Small intestine (tissue), 7 donors: Measurements from ENCODE around the gene TLE3. TPM values are rescaled to one million over a fixed set of nuclear protein-coding genes. Genes with fewer than 3 reads are reported as not detected.

ENCODE experiments used
- DNase-seq, 2 donors: peaks; one replicate each; pipeline versions ENCODE4 v3.0.0 to v3.0.0-alpha.2; 2013
- FAIRE-seq: peaks from 2 replicates; lab custom pipeline; 2012; peaks lifted over from hg19 to GRCh38; lab: Jason Lieb, UNC
- H3K27ac ChIP-seq, 3 donors: one replicate each; pipeline ENCODE4 v1.5.1; 2013; ENCODE audit warnings: low read length in 2 of 3, mild to moderate bottlenecking in 2 of 3, control low read depth in 1 of 3, inconsistent platforms in 1 of 3, low read depth in 1 of 3, moderate library complexity in 1 of 3
- H3K27me3 ChIP-seq, 3 donors: one replicate each; pipeline ENCODE4 v1.6.1; 2013; ENCODE audit warnings: low read length in 3 of 3, inconsistent platforms in 1 of 3; ENCODE audit not compliant: control insufficient read depth in 3 of 3, insufficient read depth in 3 of 3
- H3K36me3 ChIP-seq, 3 donors: one replicate each; pipeline ENCODE4 v1.6.1; 2013; ENCODE audit warnings: low read length in 3 of 3, inconsistent platforms in 1 of 3, low read depth in 1 of 3, mild to moderate bottlenecking in 1 of 3, moderate library complexity in 1 of 3; ENCODE audit not compliant: control insufficient read depth in 3 of 3, insufficient read depth in 2 of 3
- H3K4me1 ChIP-seq, 3 donors: one replicate each; pipeline ENCODE4 v1.6.1; 2013; ENCODE audit warnings: low read length in 2 of 3, inconsistent platforms in 1 of 3, low read depth in 1 of 3, mild to moderate bottlenecking in 1 of 3, moderate library complexity in 1 of 3; ENCODE audit not compliant: control insufficient read depth in 3 of 3, insufficient read depth in 2 of 3
- H3K4me3 ChIP-seq, 3 donors: one replicate each; pipeline ENCODE4 v1.5.1; 2013; ENCODE audit warnings: low read length in 3 of 3, control low read depth in 1 of 3, inconsistent platforms in 1 of 3, low read depth in 1 of 3, mild to moderate bottlenecking in 1 of 3, moderate library complexity in 1 of 3
- H3K9me3 ChIP-seq, 2 donors: one replicate each; pipeline ENCODE4 v1.6.1; 2013; ENCODE audit warnings: low read depth in 1 of 2, low read length in 1 of 2; ENCODE audit not compliant: control insufficient read depth in 2 of 2, insufficient read depth in 1 of 2
- WGBS, 3 donors: extraction: QIAGEN DNeasy Blood & Tissue Kit; methylation state at CpG; one replicate each; pipeline ENCODE4 v1.1.7; 2013; 5-methylcytosine and 5-hydroxymethylcytosine counted together
- polyA plus RNA-seq, 4 donors: library from polyadenylated mRNA; stranded (reverse) in 3 of 4; unstranded in 1 of 4; fragments of 200-250 nt in 3 of 4; fragments of 120-200 nt in 1 of 4; gene quantifications; one replicate each; pipeline versions ENCODE4 v1.2.1 to v1.2.3, GENCODE V29; 2013
- donor health status: healthy with polysubstance abuse.
- donor health status: control.
- donor health status: control.
- donor health status: Bipolar disorder and iron deficiency.
- donor health status: healthy.

Gene TLE3
- polyA plus RNA-seq, 4 donors: 14.3 to 51.1 (median 18.4) TPM

- no peaks in the 10 kb centered on the region for H3K27me3 ChIP-seq
- H3K9me3 ChIP-seq: no peaks in the 10 kb centered on the region
- no peak for DNase-seq
- no peak overlapping the region for H3K4me3 ChIP-seq
- H3K4me1 ChIP-seq: no peaks in the 10 kb centered on the region
- peaks cover 3 to 60% (median 22%) of the 10 kb centered on the region in 3 donors for H3K36me3 ChIP-seq
- H3K27ac ChIP-seq: peak overlapping the region in 1 of 3 donors; percentile 43
- 76 to 86% (median 83%) methylated on average over 17 of the region's 17 CpGs for WGBS, 3 donors
- no peak for FAIRE-seq
Observed at GRCh38 chr15:70047386-70048197, 50.1 kb downstream of the TLE3 start.

DNA sequence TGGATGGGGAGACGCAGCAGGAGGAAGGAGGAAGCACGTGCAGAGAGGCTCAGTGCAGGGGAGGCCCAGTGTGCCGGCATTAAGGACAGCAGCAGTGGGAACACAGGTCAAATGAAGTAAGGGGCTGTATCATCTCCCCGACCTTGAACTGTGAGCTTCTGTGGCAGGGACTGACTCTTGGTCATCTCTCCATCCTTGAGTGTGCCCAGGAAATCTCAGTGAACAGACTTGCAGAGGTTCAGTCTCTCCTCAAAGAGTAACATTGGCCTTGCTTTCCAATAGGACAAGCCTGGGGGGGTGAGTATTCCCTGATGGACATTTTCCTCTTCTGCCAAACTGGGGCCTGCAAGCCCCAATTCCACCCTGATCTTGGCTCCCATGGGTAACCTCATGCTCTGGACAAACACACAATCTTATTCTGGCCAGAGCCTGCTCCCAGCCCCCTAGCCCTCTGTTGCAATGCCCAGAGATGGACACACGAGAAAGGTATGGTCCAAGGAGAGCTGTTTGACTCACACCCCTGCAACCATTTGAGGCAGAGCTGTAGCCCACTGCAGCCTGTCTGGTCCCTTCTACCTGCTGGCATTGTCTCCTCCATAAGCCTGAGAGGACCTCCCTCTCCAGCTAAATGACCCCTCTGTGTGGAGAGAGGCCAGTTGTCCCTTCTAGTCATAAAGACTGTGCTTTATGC, 50.9 kb downstream of the TLE3 start:
- H3K9me3 ChIP-seq: no peaks in the 10 kb centered on the region
- no peak for FAIRE-seq
- no peaks in the 10 kb centered on the region for H3K27me3 ChIP-seq
- 87 to 89% (median 88%) methylated on average over 5 of the region's 5 CpGs for WGBS, 3 donors
- no peaks in the 10 kb centered on the region for H3K4me1 ChIP-seq
- peaks cover 3 to 54% (median 17%) of the 10 kb centered on the region in 3 donors for H3K36me3 ChIP-seq
- DNase-seq: no peak
- H3K27ac ChIP-seq: peak overlapping the region in 1 of 3 donors; percentile 43
- H3K4me3 ChIP-seq: no peak overlapping the region

DNA sequence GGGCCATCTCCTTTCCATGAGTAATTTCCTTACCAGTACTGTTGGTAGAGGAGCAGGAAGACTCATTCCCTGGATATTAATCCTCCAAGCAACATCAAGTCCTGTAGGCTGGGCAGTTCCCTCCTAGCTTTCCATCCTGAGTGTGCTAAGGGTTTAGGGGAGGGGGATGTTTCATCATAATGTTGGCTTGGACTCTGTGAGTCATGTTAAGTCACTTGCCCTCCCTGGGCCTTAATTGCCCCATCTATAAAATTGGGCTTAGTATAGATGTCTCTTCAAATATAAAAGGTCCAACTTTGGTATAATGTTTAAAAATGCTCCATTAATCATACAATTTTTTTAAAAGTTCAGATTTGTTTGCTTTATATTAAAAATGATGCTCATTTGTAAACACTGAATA, 52.7 kb downstream of the TLE3 start:
- no peak overlapping the region for H3K4me3 ChIP-seq
- no peaks in the 10 kb centered on the region for H3K27me3 ChIP-seq
- peaks cover 3 to 36% (median 10%) of the 10 kb centered on the region in 3 donors for H3K36me3 ChIP-seq
- FAIRE-seq: no peak
- H3K27ac ChIP-seq: no peak overlapping the region
- no peaks in the 10 kb centered on the region for H3K9me3 ChIP-seq
- H3K4me1 ChIP-seq: no peaks in the 10 kb centered on the region
- DNase-seq: no peak

- Histone ChIP-seq H3K4me3 (no peak overlapping the region), H3K27ac (no peak overlapping the region), H3K36me3 (peaks cover 0 to 28% (median 3%) of the 10 kb centered on the region in 3 donors), H3K4me1 (no peaks in the 10 kb centered on the region), H3K27me3 (no peaks in the 10 kb centered on the region), H3K9me3 (no peaks in the 10 kb centered on the region)
- WGBS, 3 donors: 88 to 91% (median 89%) methylated on average over 3 of the region's 3 CpGs
- DNase-seq (no peak), FAIRE-seq (no peak)
Observed at GRCh38 chr15:70044168-70044567, 53.5 kb downstream of the TLE3 start.

- Histone ChIP-seq H3K4me3 (no peak overlapping the region), H3K27me3 (no peaks in the 10 kb centered on the region), H3K9me3 (no peaks in the 10 kb centered on the region), H3K4me1 (no peaks in the 10 kb centered on the region), H3K27ac (no peak overlapping the region), H3K36me3 (peaks cover 0 to 23% (median 3%) of the 10 kb centered on the region in 3 donors)
- no peak for FAIRE-seq
- no peak for DNase-seq
- WGBS, 3 donors: 97 to 100% (median 100%) methylated on average over 1 of the region's 1 CpG
Observed at GRCh38 chr15:70043590-70043989, 54.1 kb downstream of the TLE3 start.

- no peak for FAIRE-seq
- Histone ChIP-seq H3K27ac (no peak overlapping the region), H3K27me3 (no peaks in the 10 kb centered on the region), H3K36me3 (peaks cover 0 to 14% (median 1%) of the 10 kb centered on the region in 3 donors), H3K4me1 (no peaks in the 10 kb centered on the region), H3K4me3 (no peak overlapping the region), H3K9me3 (no peaks in the 10 kb centered on the region)
- 90 to 97% (median 94%) methylated on average over 5 of the region's 5 CpGs for WGBS, 3 donors
- no peak for DNase-seq
Observed at GRCh38 chr15:70042553-70043214, 55.0 kb downstream of the TLE3 start.

DNA sequence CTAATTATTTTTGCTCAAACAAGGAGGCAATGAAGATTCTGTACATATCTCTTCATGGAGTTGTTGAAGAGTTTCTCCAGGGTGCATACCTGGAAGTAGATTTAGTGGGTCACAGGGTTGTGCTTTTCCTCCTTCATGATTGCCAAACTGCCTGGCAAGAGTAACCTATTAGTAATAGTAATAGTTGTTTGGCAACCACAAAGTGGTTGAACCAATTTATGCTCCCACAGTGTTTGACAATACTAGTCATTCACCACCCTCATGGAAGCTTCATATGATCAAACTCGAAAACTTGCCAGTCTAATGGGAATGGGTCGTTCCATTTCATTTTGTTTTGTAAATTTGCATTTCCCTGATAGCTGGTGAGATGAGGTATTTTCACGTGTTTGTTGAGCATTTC, 57.8 kb downstream of the TLE3 start:
- Histone ChIP-seq H3K27ac (no peak overlapping the region), H3K4me3 (no peak overlapping the region), H3K4me1 (peaks cover 0 to 4% (median 0%) of the 10 kb centered on the region in 3 donors), H3K9me3 (no peaks in the 10 kb centered on the region), H3K27me3 (no peaks in the 10 kb centered on the region), H3K36me3 (peaks cover 0 to 3% (median 0%) of the 10 kb centered on the region in 3 donors)
- FAIRE-seq (no peak), DNase-seq (no peak)
- WGBS, 3 donors: 74 to 84% (median 80%) methylated on average over 3 of the region's 3 CpGs

DNA sequence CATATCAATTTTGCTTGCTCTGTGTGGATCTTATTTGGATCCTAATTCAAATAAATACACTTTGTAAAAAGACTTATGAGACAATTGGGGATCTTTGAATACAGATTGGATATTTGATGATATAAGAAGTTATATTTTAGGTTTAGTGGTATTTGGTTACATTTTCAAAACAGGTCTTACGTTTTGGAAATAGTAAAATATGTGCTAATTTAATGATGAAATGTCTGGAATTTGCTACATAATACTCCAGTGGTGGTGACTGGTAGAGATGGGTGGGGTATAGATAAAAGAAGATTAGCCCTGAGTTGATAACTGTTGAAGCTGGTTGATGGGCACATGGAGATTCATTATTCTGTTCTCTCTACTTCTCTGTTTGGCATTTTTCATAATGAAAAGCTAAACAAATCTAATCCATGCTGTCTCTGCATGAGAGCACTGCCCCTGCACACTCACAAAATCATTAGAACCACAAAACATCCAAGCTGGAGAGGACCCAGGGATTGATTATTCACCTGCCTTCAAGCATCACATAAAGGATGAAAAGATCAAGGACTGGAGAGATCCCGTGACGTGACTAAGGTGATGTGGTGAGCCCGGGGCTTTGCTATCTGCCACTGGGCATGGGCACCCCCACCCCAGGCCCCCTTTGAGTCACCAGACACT, 58.9 kb downstream of the TLE3 start:
- Histone ChIP-seq H3K27ac (no peak overlapping the region), H3K27me3 (peaks cover 0 to 4% (median 2%) of the 10 kb centered on the region in 3 donors), H3K36me3 (no peaks in the 10 kb centered on the region), H3K4me1 (peaks cover 0 to 4% (median 0%) of the 10 kb centered on the region in 3 donors), H3K4me3 (no peak overlapping the region), H3K9me3 (no peaks in the 10 kb centered on the region)
- FAIRE-seq: no peak
- WGBS, 3 donors: 74 to 81% (median 76%) methylated on average over 4 of the region's 4 CpGs
- DNase-seq: no peak
